DMS 273 (cell line): ENCODE data around the gene CHST9.
"Not testable (repeated sequence)": the region's sequence is repeated elsewhere in the genome, so short reads cannot be mapped to it uniquely, and the experiment has no call there.

Experiments
- DNase-seq: peaks from one replicate; lab custom pipeline; 2025; ENCODE audit not compliant: unreplicated experiment; lab: John Stamatoyannopoulos, UW

Gene CHST9

GRCh38 chr18:26943906-26944305 is 241.2 kb downstream of the CHST9 start:
- DNase-seq = no peak

DNA sequence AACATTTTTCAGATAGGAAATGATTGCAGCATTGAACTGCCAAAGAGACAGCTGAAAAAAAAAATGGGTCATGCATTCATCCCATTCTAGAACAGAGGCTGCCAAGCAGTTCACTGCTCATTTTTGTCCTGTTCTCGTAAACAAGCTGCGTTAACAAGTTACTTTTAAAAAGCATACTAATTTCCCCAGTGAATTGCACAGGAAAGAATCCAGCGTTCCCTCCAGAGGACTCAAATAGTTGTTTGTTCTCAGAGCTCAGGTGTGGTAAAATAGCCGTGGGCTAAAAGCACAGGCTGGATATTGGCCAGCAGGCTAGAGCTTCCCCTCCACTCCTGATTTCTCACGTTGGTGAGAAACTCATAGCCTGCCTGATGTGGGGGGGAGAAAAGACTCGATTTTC is 243.5 kb downstream of the CHST9 start:
- DNase-seq = no peak

DNA sequence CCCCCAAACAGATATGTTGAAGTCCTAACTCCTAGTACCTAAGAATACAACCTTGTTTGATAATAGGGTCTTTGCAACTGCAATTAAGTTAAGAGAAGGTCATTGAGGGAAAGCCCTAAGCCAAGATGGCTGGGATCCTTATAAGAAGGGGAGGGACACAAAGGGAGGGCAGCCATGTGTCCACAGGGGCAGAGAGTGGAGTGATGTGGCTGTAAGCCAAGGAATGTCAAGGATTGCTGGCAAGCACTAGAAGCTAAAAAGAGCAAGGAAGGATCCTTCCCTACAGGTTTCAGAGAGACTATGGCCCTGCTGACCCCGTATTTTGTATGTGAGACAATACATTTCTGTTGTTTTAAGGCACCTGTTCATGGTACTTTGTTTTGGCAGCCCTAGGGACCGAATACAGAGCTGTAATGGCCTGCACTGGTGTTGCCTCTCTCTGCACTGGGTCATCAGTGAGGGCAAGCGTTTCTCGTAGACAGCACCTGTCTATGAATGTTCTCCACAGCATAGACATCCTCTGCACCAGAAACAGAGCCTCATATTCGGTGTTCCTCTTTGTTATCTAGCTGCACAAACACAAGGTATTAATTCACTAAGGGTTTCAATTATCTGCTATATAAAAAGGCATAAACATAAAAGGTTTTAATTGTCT is 244.2 kb downstream of the CHST9 start:
- no peak for DNase-seq

DNA sequence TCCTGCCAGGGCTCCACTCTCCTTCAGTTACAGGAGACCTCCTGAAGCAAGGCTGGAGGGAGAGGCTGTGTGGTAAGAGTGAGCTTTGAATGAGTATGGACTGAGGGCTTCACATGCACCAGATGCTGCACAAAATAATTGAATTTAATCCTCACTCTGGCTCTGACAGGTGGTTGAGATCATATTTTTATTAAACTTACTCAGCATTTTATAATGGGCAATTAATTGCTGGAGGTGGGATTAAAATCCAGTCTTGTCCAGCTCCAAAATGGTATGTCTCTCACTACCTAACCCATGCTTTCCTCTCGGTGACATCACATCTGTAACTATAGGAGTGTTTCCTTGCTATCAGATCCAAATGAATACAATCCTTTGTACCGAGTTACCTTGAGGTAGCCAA is 253.4 kb downstream of the CHST9 start:
- no peak for DNase-seq

- DNase-seq = no peak
These were observed 254.5 kb downstream of the CHST9 start for GRCh38 chr18:26930630-26931029.

DNA sequence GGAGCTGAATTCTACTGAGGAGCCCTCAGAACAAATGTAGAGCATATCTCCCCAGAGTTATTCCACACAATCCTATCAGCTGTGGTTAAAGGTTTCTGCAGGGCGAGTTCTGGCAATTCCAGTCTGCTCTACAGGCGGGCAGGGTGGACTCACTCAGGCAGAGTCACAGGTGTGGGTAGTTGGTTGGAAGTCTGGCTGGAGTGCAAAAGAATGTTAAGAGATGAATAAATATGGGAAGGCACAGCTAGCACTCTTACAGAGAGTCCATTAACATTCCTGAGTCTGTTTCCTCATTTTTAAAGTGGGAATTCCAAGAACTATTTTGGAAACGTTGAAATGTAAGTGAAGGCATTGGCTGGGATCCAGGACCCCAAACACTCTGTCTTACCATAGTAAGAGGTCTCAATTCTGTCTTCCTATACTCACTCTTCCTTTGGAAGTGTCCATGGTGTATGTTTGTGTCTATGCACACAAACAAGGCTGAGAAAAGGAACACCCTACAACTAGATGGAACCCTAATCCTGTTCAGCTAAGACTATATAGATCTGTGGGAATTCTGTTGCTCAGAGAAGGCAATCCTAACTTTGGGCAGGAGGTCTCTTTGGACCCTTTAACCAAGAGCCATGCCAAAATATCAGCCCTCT is 256.3 kb downstream of the CHST9 start:
- DNase-seq = no peak

DNA sequence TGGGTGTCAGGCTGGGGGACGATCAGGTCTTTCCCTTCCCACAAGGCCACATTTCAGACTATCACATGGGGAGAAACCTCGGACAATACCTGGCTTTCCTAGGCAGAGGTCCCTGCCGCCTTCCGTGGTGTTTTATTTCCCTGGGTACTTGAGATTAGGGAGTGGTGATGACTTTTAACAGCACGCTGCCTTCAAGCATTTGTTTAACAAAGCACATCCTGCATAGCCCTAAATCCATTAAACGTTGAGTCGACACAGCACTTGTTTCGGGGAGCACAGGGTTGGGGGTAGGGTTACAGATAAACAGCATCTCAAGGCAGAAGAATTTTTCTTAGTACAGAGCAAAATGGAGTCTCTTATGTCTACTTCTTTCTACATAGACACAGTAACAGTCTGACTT is 257.3 kb downstream of the CHST9 start:
- not testable (repeated sequence) for DNase-seq

DNA sequence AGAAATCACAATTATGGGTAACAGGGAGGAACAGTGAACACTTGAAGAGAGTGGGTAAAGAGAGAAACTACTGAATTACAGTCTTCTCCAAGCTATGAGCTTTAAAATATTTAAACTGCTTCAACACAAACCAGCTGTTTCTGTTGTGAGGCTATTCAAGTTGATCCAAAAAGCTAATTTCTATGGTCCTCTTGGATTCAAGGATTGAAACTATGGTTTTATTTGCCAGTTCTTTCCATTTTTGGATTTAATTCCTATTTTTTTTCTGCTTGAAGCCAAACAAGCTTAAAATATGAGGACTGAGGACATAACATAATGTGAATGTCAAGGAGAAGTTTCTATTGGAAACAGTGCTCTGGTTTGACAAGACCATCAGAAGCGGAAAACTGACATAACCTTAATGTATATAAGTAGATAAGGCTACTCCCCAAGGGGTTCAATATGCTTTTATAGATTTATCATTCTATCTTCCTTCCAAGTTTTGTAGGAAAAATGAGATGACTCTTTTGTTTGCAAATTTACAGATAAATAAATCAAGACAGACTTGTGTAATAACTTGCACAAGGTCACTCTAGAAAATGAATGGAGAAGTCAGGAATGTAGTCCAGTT is 258.9 kb downstream of the CHST9 start:
- no peak for DNase-seq

DNA sequence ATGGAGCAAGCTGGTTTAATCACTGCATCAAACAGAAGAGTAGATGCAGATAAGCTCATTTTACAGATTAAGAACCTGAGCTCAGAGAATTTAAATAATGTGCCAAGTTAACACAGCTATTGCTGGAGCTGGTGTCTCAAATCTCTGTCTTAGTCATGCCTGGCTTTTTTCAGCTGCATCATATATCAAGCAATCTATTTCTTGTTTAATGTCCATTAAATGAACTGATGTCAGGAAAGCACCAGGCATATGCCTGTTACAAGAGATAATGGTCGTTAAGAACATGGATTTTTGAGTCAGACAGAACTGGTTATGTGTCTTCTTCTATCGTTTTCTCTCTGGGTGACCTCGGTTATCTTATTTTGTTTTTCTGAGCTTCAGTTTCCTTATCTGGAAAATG is 259.8 kb downstream of the CHST9 start:
- no peak for DNase-seq

GRCh38 chr18:26922313-26922712 is 262.8 kb downstream of the CHST9 start:
- DNase-seq = no peak

GRCh38 chr18:26920644-26921043 is 264.5 kb downstream of the CHST9 start:
- no peak for DNase-seq

DNA sequence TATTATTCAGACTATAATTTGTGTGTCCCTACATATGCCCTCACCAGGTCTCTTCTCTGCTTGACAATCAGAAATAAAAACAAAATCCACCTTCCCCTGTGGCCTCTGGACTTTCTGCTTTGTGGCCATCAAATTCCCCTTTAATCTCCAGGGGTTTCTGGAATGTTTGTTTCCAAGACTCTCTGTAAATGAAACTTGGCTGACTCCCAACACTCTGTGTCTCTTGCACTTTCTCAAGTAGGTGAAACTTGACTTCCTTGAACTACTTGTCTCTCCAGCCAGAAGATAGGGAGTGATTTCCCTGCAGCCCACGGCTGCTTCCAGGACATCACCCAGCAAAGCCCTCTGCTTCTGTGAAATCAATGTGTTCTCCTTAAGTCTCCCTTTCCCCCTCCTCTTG is 265.5 kb downstream of the CHST9 start:
- DNase-seq = no peak

DNA sequence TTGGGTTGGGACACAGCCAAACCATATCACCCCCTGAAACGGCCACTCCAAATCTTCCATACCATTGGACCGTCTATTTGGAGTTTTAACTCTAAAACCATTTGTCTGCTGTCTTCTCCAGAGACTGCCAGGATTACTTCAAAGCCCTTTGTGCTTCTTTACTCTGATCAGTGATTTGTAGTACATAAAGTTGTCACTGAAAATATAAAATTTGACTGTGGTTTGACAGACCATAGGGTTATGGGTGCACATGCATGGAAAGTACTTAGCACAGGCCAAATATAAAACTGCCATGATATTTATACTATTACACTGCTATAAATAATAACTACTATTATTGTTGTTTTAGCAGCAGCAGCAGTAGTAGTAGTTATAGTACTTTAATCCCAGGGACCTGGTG is 265.9 kb downstream of the CHST9 start:
- DNase-seq = no peak

DNA sequence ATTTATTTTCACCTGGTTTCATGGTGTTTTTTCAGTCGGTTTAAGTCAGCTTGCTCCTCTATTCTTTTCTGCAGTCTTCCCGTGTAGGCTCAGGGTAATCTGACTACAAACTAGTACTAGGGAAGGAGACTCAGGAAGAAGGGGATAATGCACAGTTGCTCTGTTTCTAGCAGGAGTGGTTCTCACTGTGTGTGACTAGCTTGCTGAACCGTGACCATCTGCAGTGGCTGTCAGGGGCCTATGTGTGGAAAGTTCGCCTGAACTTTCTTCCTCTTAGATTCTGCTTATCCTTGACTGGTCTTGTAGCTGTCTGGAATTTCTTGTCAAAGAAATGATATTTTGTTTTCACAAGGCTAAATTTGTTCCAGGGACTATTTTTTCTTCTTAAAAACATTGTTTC is 273.3 kb downstream of the CHST9 start:
- DNase-seq = no peak

DNA sequence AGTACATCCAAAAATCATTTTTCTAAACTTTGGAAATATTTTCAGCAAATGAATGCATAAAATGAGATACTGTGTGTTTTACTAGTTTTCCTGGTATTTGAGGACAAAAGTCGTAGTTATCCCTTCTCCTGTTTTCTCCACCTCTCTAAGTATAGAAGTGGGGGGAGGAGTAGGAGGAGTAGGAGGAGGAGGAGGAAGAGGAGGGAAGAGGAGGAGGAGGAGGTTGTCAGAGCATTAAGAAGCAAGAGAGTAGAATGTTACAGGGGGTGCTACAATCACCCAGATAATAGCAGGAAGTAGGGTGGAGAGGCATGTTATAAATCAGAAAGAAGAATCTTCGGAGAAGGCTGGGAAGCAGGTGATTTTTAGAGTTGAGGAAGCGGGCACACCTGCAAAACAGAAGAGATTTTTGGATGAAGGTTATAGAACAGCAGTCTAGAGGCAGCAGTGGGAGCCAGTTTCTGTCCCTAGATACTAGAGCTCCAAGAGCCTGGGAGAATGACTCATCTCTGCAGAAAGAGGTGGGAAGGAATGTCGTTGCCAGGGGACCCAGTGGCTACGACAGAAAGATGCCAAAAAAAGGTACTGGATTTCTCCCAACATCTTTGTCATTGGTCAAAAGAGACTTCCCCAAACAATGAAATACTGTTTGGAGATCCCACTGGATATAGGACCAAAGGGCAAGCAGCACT is 275.4 kb downstream of the CHST9 start:
- no peak for DNase-seq

- no peak for DNase-seq
These were observed 276.2 kb downstream of the CHST9 start for GRCh38 chr18:26908906-26909305.

DNA sequence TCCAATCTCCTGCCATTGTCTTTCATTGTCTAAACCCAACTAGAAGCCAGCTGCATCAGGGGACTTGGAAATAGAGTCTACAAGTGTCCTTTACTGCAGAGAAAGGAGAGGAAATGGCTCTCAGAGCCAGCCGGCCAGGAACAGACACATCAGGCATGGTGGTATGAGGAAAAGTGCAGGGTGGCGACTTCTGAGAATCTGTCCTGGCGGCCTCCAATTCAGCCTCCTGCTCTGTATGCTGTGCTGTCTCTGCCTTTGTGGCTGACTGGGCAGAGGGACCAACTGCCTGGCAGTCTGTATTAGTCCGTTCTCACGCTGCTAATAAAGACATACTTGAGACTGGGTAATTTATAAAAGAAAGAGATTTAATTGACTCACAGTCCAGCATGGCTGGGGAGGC is 282.8 kb downstream of the CHST9 start:
- DNase-seq = no peak

GRCh38 chr18:26901020-26901419 is 284.1 kb downstream of the CHST9 start:
- no peak for DNase-seq

GRCh38 chr18:26894426-26894825 is 290.7 kb downstream of the CHST9 start:
- no peak for DNase-seq

- no peak for DNase-seq
These were observed 291.1 kb downstream of the CHST9 start for GRCh38 chr18:26893996-26894395.

DNA sequence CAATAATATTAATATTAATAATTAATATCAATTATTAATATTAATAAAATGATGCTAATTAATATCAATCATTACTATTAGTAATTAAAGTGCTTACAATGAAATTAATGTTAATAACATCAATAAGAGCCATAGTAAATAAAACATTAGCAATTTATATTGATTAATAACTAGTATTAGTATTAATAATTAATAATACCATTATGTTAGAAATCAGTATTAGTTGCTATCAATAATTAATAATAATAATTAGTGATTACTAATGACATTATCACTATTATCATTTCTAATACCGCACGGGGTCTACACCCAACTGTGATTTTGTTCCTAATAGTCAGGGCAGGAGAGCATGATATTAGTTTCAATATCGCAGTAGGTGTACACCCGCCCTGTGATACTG is 296.8 kb downstream of the CHST9 start:
- no peak for DNase-seq

DNA sequence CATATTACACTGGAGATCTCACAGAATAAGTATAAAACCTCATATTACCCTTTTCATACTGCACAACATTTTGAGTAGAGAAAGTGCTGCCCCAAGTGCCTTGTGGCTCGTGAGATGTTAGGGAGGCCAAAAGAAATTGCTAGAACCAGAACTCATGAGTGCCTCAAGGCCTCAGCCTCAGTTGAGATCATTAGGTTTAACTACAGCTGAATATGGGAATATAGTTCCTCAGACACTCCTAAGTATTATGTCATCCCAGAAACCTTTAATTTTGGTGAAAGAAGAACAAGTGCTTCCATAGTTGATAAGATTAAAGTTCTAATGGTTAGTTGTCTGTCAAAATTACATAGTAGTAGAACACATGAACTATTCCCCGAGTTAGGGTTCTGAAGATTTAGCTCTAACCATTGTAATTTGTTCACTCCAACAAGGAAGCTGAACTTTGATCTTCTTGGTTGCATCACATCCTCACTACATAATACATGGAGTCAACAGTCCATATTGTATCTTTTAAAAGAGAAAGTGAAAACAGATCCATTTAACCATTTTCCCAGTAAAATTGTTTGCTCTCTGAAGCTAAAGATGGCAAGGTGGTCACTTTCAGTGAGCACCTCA is 310.0 kb downstream of the CHST9 start:
- no peak for DNase-seq
